HUDEP-2 (cell line): ENCODE results near the gene MCF2L2.

Experiments used
- DNase-seq, 76 experiments: peaks; one replicate each; lab custom pipeline; 2025; ENCODE audit not compliant: unreplicated experiment in 76 of 76; lab: John Stamatoyannopoulos, UW

Gene MCF2L2

GRCh38 chr3:183331498-183331897 lies 96.9 kb downstream of the MCF2L2 start:
- DNase-seq = no peak

- no peak for DNase-seq
Observed at GRCh38 chr3:183330881-183331280, 97.5 kb downstream of the MCF2L2 start.

- no peak for DNase-seq
Observed at GRCh38 chr3:183329543-183329942, 98.9 kb downstream of the MCF2L2 start.

GRCh38 chr3:183328823-183329222 lies 99.6 kb downstream of the MCF2L2 start:
- DNase-seq = no peak

- no peak for DNase-seq
Observed at GRCh38 chr3:183328164-183328563, 100.3 kb downstream of the MCF2L2 start.

GRCh38 chr3:183327343-183327742 lies 101.1 kb downstream of the MCF2L2 start:
- DNase-seq = no peak

- DNase-seq = peak in 40 of 76 experiments; percentile 4 to 40 (median 14)
Observed at GRCh38 chr3:183324083-183324482, 104.3 kb downstream of the MCF2L2 start.

GRCh38 chr3:183319371-183319770 lies 109.0 kb downstream of the MCF2L2 start:
- no peak for DNase-seq

GRCh38 chr3:183318877-183319276 lies 109.5 kb downstream of the MCF2L2 start:
- DNase-seq = no peak

- no peak for DNase-seq
Observed at GRCh38 chr3:183317886-183318865, 110.2 kb downstream of the MCF2L2 start.

- no peak for DNase-seq
Observed at GRCh38 chr3:183317271-183317670, 111.1 kb downstream of the MCF2L2 start.

GRCh38 chr3:183315739-183316138 lies 112.7 kb downstream of the MCF2L2 start:
- no peak for DNase-seq

GRCh38 chr3:183313764-183314163 lies 114.7 kb downstream of the MCF2L2 start:
- no peak for DNase-seq

GRCh38 chr3:183313351-183313750 lies 115.1 kb downstream of the MCF2L2 start:
- DNase-seq = no peak

GRCh38 chr3:183312433-183312832 lies 116.0 kb downstream of the MCF2L2 start:
- DNase-seq = no peak

GRCh38 chr3:183310936-183311335 lies 117.5 kb downstream of the MCF2L2 start:
- no peak for DNase-seq

- DNase-seq = no peak
Observed at GRCh38 chr3:183309276-183309675, 119.1 kb downstream of the MCF2L2 start.

GRCh38 chr3:183308751-183309150 lies 119.7 kb downstream of the MCF2L2 start:
- no peak for DNase-seq

- no peak for DNase-seq
Observed at GRCh38 chr3:183307749-183308148, 120.7 kb downstream of the MCF2L2 start.

- peak in 62 of 76 experiments; percentile 2 to 76 (median 43) for DNase-seq
Observed at GRCh38 chr3:183306798-183307671, 121.4 kb downstream of the MCF2L2 start.

- DNase-seq = no peak
Observed at GRCh38 chr3:183303690-183304089, 124.7 kb downstream of the MCF2L2 start.
